ENCODE data around the gene KPNA2. TPM values are rescaled to one million over a fixed set of nuclear protein-coding genes. Genes with fewer than 3 reads are reported as not detected.
"Not testable (repeated sequence)": the region's sequence is repeated elsewhere in the genome, so short reads cannot be mapped to it uniquely, and the experiment has no call there.

The KPNA2 gene
- total and polyA plus RNA-seq, 7 donors = 7.4 to 63.6 (median 16.1) TPM

GRCh38 chr17:67993998-67994361 lies 41.6 kb upstream of the KPNA2 start:
- Histone ChIP-seq H3K27me3 (no peaks in the 10 kb centered on the region), H3K27ac (peak overlapping the region; percentile 94 to 96 (median 96)), H3K36me3 (no peaks in the 10 kb centered on the region), H3K4me1 (peaks cover 0 to 33% (median 23%) of the 10 kb centered on the region in 4 donors), H3K9me3 (no peaks in the 10 kb centered on the region), H3K4me3 (peak overlapping the region; percentile 64 to 78 (median 70))
- TF ChIP-seq POLR2A (IDR thresholded peaks at IDR 0.05) (peak in 1 of 2 donors; percentile 41), EP300 (IDR thresholded peaks at IDR 0.05) (no peak), CTCF (IDR thresholded peaks at IDR 0.05) (no peak), POLR2AphosphoS5 (IDR thresholded peaks at IDR 0.05) (no peak)
- no peak for DNase-seq
- 3 to 8% methylated on average over 21 of the region's 21 CpGs for WGBS, 2 donors
- intact Hi-C loops (cut with DNase I) = loop anchor here (1.0 to 10.0 kb wide), 4 partner anchors 26 to 1331 kb away; partner anchors contain the start of genes ABCA5 and KPNA2

- no peak for DNase-seq
- intact Hi-C loops (cut with DNase I) = loop anchor here (5.0 to 10.0 kb wide), 2 partner anchors 42 to 1330 kb away; partner anchors contain the start of genes ABCA5 and KPNA2
These were observed 40.5 kb upstream of the KPNA2 start for GRCh38 chr17:67994817-67995569.

GRCh38 chr17:67995570-67996263 lies 39.8 kb upstream of the KPNA2 start:
- Histone ChIP-seq H3K4me1 (peaks cover 0 to 33% (median 23%) of the 10 kb centered on the region in 4 donors), H3K9me3 (no peaks in the 10 kb centered on the region), H3K27me3 (no peaks in the 10 kb centered on the region), H3K4me3 (peak overlapping the region; percentile 37 to 68 (median 60)), H3K36me3 (no peaks in the 10 kb centered on the region), H3K27ac (peak overlapping the region; percentile 58 to 96 (median 96))
- peak; percentile 72 for DNase-seq
- WGBS, 2 donors = 0 to 1% methylated on average over 43 of the region's 43 CpGs
- intact Hi-C loops (cut with DNase I) = loop anchor here (10.0 kb wide), 1 partner anchor 1329 kb away; the partner anchor contains the start of gene ABCA5
- no peak for TF ChIP-seq CTCF (IDR thresholded peaks at IDR 0.05)
- no peak for TF ChIP-seq POLR2A (IDR thresholded peaks at IDR 0.05)
- no peak for TF ChIP-seq EP300 (IDR thresholded peaks at IDR 0.05)
- no peak for TF ChIP-seq POLR2AphosphoS5 (IDR thresholded peaks at IDR 0.05)

More at GRCh38 chr17:67994817-67995569, 40.5 kb upstream of the KPNA2 start:
- Histone ChIP-seq H3K4me1 (peaks cover 0 to 33% (median 23%) of the 10 kb centered on the region in 4 donors), H3K27me3 (no peaks in the 10 kb centered on the region), H3K9me3 (no peaks in the 10 kb centered on the region), H3K4me3 (peak overlapping the region; percentile 37 to 68 (median 60)), H3K27ac (peak overlapping the region; percentile 94 to 96 (median 96)), H3K36me3 (no peaks in the 10 kb centered on the region)
- WGBS, 2 donors = 19 to 26% methylated on average over 9 of the region's 9 CpGs
- TF ChIP-seq EP300 (IDR thresholded peaks at IDR 0.05) = no peak
- TF ChIP-seq POLR2AphosphoS5 (IDR thresholded peaks at IDR 0.05) = peak in 2 of 4 donors; percentile 25 to 31
- TF ChIP-seq CTCF (IDR thresholded peaks at IDR 0.05) = no peak
- no peak for TF ChIP-seq POLR2A (IDR thresholded peaks at IDR 0.05)

GRCh38 chr17:67996301-67997171 lies 39.0 kb upstream of the KPNA2 start, which contains the start of gene C17orf58:
TSS of gene C17orf58 (minus strand) at chr17:67996469. CDS start at chr17:67996198, 271 bp downstream.
- H3K27ac ChIP-seq = peak within 1 kb of the TSS; percentile 58 to 96 (median 96)
- intact Hi-C loops (cut with DNase I) = loop anchor here (10.0 kb wide), 1 partner anchor 1328 kb away; the partner anchor contains the start of gene ABCA5
- H3K4me3 ChIP-seq = peak within 1 kb of the TSS; percentile 37 to 68 (median 60)
- WGBS, 2 donors = 29 to 31% methylated on average over 25 of the region's 25 CpGs
- not testable (repeated sequence) for H3K9me3 ChIP-seq, H3K27me3 ChIP-seq, DNase-seq, H3K36me3 ChIP-seq
- H3K4me1 ChIP-seq = peaks cover 0 to 33% (median 23%) of the 10 kb centered on the region in 4 donors

Data from sigmoid colon (tissue), 7 donors.